LNCAP (cell line): Measurements from ENCODE around the gene DGAT2.

Source experiments
- TF ChIP-seq, protein P1 (sequence below): fragments of 450-650 bp; IDR thresholded peaks from 2 replicates; pipeline ENCODE4 v1.5.1; 2017; ENCODE audit warnings: mild to moderate bottlenecking

DGAT2 gene

GRCh38 chr11:75740681-75741080, 27.9 kb upstream of the DGAT2 start:
- TF ChIP-seq, protein P1, sequence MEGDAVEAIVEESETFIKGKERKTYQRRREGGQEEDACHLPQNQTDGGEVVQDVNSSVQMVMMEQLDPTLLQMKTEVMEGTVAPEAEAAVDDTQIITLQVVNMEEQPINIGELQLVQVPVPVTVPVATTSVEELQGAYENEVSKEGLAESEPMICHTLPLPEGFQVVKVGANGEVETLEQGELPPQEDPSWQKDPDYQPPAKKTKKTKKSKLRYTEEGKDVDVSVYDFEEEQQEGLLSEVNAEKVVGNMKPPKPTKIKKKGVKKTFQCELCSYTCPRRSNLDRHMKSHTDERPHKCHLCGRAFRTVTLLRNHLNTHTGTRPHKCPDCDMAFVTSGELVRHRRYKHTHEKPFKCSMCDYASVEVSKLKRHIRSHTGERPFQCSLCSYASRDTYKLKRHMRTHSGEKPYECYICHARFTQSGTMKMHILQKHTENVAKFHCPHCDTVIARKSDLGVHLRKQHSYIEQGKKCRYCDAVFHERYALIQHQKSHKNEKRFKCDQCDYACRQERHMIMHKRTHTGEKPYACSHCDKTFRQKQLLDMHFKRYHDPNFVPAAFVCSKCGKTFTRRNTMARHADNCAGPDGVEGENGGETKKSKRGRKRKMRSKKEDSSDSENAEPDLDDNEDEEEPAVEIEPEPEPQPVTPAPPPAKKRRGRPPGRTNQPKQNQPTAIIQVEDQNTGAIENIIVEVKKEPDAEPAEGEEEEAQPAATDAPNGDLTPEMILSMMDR = no peak

DNA sequence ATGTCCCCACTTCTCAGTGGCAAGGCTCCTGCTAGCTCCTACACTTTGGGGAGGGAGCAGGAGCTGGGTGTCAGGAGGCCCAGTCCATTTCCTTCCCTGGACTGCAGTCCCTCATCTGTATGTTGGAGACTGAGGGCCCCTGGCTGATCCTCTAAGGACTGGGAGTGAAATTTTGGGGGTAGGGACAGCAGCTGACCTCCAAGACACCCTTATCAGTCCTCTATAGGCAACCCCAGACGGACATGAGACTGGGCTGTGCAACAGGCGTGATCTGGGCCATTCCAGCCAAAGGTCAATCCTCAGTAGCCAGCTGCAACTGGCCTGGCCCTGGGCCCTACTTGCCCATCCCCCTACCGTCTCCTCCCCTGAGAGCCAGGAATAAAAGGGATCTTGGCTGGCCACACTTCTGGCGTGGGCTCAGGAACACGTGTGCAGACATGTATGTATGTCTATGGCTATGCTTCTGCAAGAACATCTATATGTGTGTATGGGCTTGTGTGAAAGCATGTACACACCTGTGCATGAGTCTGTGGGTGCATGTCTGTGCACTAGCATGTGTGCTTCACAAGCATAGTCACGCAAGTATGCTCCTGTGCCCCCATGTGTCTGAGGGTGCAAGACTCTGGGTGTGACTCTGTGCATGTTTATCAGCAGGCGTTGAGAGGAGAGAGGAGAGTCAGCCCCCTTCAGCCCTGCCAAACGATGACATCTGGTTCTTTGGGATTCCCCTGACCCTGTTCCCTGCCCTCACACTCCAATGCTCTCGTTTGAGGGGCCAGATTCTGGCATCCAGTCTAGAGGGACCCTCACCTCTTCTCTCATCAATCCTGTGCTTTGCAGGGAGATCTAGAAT, 24.6 kb upstream of the DGAT2 start:
- TF ChIP-seq, protein P1 = no peak

DNA sequence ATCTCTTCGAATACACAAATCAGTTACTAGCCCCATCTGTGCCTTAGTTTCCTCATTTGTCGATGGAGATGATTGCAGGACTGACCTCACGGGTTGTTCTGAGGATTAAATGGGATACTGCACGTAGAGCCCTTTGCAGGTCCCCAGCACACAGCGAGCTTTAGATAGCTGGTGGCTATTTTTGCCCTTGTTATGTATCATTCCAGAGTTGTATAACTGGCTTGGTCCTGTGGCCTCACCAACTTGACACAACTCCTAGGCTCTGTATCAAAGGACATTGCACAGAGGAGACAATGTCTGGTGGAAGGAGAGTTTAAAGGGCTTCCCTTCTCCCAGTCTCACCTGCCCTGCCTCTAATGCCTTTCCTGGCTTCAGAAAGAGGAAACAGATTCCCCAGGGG, 22.8 kb upstream of the DGAT2 start:
- TF ChIP-seq, protein P1 = no peak

DNA sequence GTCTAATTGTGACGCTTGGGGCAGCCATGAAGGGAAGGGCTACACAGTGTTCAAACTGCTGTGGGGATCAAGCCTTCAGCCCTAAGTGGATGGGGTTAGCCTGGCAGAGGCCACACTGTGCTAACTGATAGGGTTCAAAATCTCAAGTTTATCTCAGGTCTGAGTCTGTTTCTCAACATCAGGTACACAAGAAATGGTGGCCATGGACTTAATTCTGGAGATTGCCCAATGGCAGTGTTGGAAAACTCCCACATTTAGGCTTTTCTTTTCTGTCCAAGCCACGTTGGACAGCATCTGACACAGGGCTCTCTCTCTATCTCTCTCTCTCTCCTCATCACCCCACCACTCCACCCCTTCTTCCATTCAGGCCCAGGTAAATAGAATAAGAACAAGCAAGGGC, 10.9 kb upstream of the DGAT2 start:
- TF ChIP-seq, protein P1 = no peak

- TF ChIP-seq, protein P1 = no peak
These were observed 8.7 kb upstream of the DGAT2 start for GRCh38 chr11:75759832-75760231.

DNA sequence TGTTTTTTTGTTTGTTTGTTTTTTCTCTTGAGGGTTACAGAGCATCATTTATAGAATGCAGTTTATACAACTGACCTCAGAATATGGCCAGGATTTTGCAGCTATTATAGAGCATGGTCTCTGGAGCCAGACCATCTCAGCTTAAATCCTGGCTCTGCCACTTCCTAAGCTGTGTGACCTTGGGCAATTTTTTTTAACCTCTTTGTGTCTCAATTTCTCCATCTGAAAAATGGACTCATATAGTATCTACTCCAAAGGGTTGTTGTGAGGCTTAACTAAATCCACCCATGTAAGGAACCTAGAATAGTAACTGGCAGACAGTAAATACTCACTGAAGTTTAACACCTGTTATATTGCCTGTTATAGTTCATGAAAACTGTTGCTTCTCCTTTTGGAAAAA, 8.3 kb upstream of the DGAT2 start:
- TF ChIP-seq, protein P1 = no peak

DNA sequence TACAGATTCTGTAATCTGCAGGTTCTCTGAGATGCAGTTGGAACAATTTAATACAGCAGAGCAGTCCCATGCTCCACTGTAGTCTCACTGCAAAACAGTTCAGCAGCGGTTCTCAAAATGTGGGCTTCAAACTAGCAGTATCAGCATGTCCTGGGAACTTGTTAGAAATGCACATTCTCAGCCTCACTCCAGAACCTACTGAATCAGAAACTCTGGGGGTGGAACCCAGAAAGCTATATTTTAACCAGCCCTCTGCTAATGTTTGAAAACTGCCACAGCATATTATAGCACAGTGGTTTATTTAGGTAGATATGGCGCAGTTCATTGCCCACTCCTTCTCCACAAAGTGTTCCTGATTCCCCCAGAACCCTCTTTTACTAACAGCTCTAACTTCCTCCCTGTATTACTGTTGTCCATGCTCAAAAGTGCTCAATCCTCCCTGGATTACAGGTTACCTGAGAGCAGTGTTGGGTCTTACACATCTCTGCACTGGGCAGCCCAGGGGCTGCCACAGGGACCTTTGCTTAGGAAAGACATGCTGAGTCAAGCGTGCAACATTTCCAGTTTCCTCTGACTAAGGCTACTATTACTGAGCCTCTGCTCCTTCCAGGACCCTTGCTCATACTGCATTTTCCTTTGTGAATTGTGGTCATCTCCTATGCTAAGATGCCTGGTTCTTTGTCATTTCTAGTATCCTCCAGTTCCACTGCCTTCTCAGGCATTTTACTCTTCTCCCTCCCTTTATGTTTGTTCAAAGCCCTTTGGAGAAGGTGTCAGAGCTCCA, 7.7 kb upstream of the DGAT2 start:
- TF ChIP-seq, protein P1 = no peak
